Measurements from ENCODE around the gene TNIP1.

GRCh38 chr5:151051066-151051930 lies 29.5 kb downstream of the TNIP1 start:
- TF ChIP-seq CTCF (conservative IDR thresholded peaks at IDR 0.05) = peak; percentile 92
- no peak for TF ChIP-seq EZH2 (IDR thresholded peaks at IDR 0.05; ENCODE audit: low read depth)
